ENCODE data around the gene PPCDC. TPM values are rescaled to one million over a fixed set of nuclear protein-coding genes. Genes with fewer than 3 reads are reported as not detected.

PPCDC gene

Small RNA genes within 50 kb of the gene (small RNA-seq; reads per million reads assigned to genes)
- gene AC015720.1 (ENCODE audit: insufficient read depth), result not detected
- not detected for gene RF00019 (ENCODE audit: insufficient read depth)

Data from neuronal stem cell (in vitro differentiated cells).